PC-9 (cell line): ENCODE results near the gene CTXND1. TPM values are rescaled to one million over a fixed set of nuclear protein-coding genes. Genes with fewer than 3 reads are reported as not detected.

ENCODE experiments used
- BruUV-seq: library from RNA; stranded (reverse); fragments of 400-500 nt; replicated peaks from 2 replicates; lab custom pipeline; 2021; lab: Mats Ljungman, UMichigan
- CTCF ChIA-PET: fragments of 300-600 bp; sonication (Branson Sonifier 250); formaldehyde crosslinking; loops from one replicate; lab custom pipeline; 2022; ENCODE audit warnings: antibody characterized with exemption; lab: Charles Lee
- POLR2A ChIA-PET: fragments of 300-600 bp; sonication (Branson Sonifier 250); formaldehyde crosslinking; loops from one replicate; lab custom pipeline; 2022; ENCODE audit warnings: antibody characterized with exemption; ENCODE audit not compliant: unreplicated experiment; lab: Charles Lee
- DNase-seq, 2 experiments: peaks; one replicate each; pipeline versions ENCODE4 v3.0.0 to v3.0.0-alpha.2; 2015 to 2022; ENCODE audit warnings: mixed read lengths in 1 of 2
- H2AFZ ChIP-seq: fragments of 200-600 bp; sonication (generic); 2 replicates; pipeline ENCODE4 v1.8.1; 2017; ENCODE audit warnings: antibody characterized with exemption
- H3F3A ChIP-seq: fragments of 200-600 bp; sonication (generic); 2 replicates; pipeline ENCODE4 v1.8.1; 2017; ENCODE audit warnings: antibody characterized with exemption, mild to moderate bottlenecking, low read depth; ENCODE audit not compliant: insufficient read depth
- H3K27ac ChIP-seq: fragments of 200-600 bp; sonication (generic); 2 replicates; pipeline ENCODE4 v1.6.1; 2016; ENCODE audit warnings: mixed run types
- H3K27me3 ChIP-seq: fragments of 200-600 bp; sonication (generic); 2 replicates; pipeline ENCODE4 v1.6.1; 2016; ENCODE audit warnings: low read depth, mixed run types; ENCODE audit not compliant: insufficient read depth
- H3K36me3 ChIP-seq: fragments of 200-600 bp; sonication (generic); 2 replicates; pipeline ENCODE4 v1.6.1; 2016; ENCODE audit warnings: low read depth, mixed run types
- H3K4me1 ChIP-seq: fragments of 200-600 bp; sonication (generic); replicated peaks from 2 replicates; pipeline ENCODE4 v1.6.1; 2016; ENCODE audit warnings: mixed run types; ENCODE audit not compliant: insufficient read depth
- H3K4me2 ChIP-seq: fragments of 200-600 bp; sonication (generic); 2 replicates; pipeline ENCODE4 v1.6.1; 2017; ENCODE audit warnings: mixed run types
- H3K4me3 ChIP-seq: fragments of 200-600 bp; sonication (generic); 2 replicates; pipeline ENCODE4 v1.6.1; 2016; ENCODE audit warnings: mixed run types
- H3K79me2 ChIP-seq: fragments of 200-600 bp; sonication (generic); 2 replicates; pipeline ENCODE4 v1.6.1; 2017; ENCODE audit warnings: low read depth, mixed run types
- H3K9me2 ChIP-seq: fragments of 200-600 bp; sonication (generic); 2 replicates; pipeline ENCODE4 v1.8.1; 2017; ENCODE audit warnings: mild to moderate bottlenecking; ENCODE audit not compliant: insufficient read depth
- H3K9me3 ChIP-seq: fragments of 200-600 bp; sonication (generic); 2 replicates; pipeline ENCODE4 v1.8.1; 2016; ENCODE audit warnings: low read depth; ENCODE audit not compliant: insufficient read depth
- H4K20me1 ChIP-seq: fragments of 200-600 bp; sonication (generic); 2 replicates; pipeline ENCODE4 v1.8.1; 2017; ENCODE audit not compliant: insufficient read depth
- CTCF ChIP-seq: fragments of 200-600 bp; sonication (generic); conservative IDR thresholded peaks from 2 replicates; pipeline ENCODE4 v1.6.1; 2017; ENCODE audit warnings: mixed run types, antibody characterized with exemption, mild to moderate bottlenecking, moderate library complexity
- EZH2 ChIP-seq: fragments of 200-600 bp; sonication (generic); IDR thresholded peaks from 2 replicates; pipeline ENCODE4 v1.8.0; 2017; ENCODE audit warnings: antibody characterized with exemption, low read depth
- intact Hi-C: fragments of 100-400 bp; cut with micrococcal nuclease; formaldehyde crosslinking; loops from one replicate; pipeline ENCODE4 v1.10.0; 2022; ENCODE audit not compliant: unreplicated experiment
- total RNA-seq: library from RNA; stranded (reverse); gene quantifications from 2 replicates; pipeline ENCODE4 v1.2.3, GENCODE V29; 2021

Gene CTXND1
- total RNA-seq, 1 experiment from 2014 or later = not detected

- Histone ChIP-seq H3F3A (peaks cover 12% of the 10 kb centered on the region), H3K27me3 (no peaks in the 10 kb centered on the region), H3K4me3 (no peak overlapping the region), H3K36me3 (0 out of 2 replicates have a peak, but pooled peaks cover 4% of the 10 kb centered on the region), H2AFZ (peak overlapping the region; percentile 96; the same call in 1 of the 2 replicates), H3K4me2 (peak overlapping the region; percentile 88), H3K27ac (no peak overlapping the region; the same call in 1 of the 2 replicates), H3K9me2 (no peaks in the 10 kb centered on the region), H4K20me1 (no peaks in the 10 kb centered on the region), H3K4me1 (peaks cover 26% of the 10 kb centered on the region), H3K9me3 (no peaks in the 10 kb centered on the region), H3K79me2 (peaks cover 24% of the 10 kb centered on the region)
- no peak for DNase-seq
- ChIA-PET CTCF (no interaction called here), POLR2A (interaction anchor here (0.6 kb wide), 1 partner anchor 255 kb away, joined by 5 read pairs; no protein-coding TSS in a partner anchor)
- TF ChIP-seq EZH2 (no peak), CTCF (no peak)
- intact Hi-C loops = no loop called here
- BruUV-seq = no TSS peak
Observed at GRCh38 chr15:80151576-80151975, 100.4 kb downstream of the CTXND1 start.

- Histone ChIP-seq H3K27me3 (no peaks in the 10 kb centered on the region), H2AFZ (no peak overlapping the region), H4K20me1 (no peaks in the 10 kb centered on the region), H3K4me2 (no peak overlapping the region), H3F3A (peaks cover 12% of the 10 kb centered on the region), H3K9me2 (no peaks in the 10 kb centered on the region), H3K27ac (no peak overlapping the region), H3K4me1 (peaks cover 26% of the 10 kb centered on the region), H3K36me3 (0 out of 2 replicates have a peak, but pooled peaks cover 4% of the 10 kb centered on the region), H3K9me3 (no peaks in the 10 kb centered on the region), H3K4me3 (no peak overlapping the region), H3K79me2 (peaks cover 24% of the 10 kb centered on the region)
- BruUV-seq = no TSS peak
- POLR2A ChIA-PET = no interaction called here
- CTCF ChIA-PET = no interaction called here
- no peak for DNase-seq
- intact Hi-C loops = no loop called here
- TF ChIP-seq EZH2 (no peak), CTCF (no peak)
Observed at GRCh38 chr15:80151148-80151547, 100.9 kb downstream of the CTXND1 start.

Other genes with a start within 250 kb of the CTXND1 start
- 43.6 and 68.3 TPM in 2 replicates for gene ZFAND6, start 192.5 kb downstream of the CTXND1 start, total RNA-seq
- gene FAH, start 99.2 kb downstream of the CTXND1 start, total RNA-seq = 53.9 and 75.5 TPM in 2 replicates
- 1.1 and 4.3 TPM in 2 replicates for gene ARNT2, start 152.2 kb upstream of the CTXND1 start, total RNA-seq